Measurements from ENCODE around the gene TIAM1.

Gene TIAM1

DNA sequence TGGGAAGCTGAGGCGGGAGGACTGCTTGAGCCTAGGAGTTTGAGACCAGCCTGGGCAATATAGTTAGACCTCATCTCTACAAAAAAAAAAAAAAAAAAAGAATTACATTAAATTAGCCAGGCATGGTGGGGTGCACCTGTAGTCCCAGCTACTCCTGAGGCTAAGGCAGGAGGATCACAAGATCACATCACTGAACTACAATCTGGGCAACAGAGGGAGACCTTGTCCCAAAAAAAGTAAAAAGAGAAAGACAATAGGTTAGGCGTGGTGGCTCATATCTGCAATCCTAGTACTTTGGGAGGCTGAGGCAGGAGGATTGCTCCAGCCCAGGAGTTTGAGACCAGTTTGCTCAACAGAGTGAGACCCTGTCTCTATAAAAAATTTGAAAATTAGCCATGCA is 130.3 kb downstream of the TIAM1 start:
- TF ChIP-seq, protein P1, sequence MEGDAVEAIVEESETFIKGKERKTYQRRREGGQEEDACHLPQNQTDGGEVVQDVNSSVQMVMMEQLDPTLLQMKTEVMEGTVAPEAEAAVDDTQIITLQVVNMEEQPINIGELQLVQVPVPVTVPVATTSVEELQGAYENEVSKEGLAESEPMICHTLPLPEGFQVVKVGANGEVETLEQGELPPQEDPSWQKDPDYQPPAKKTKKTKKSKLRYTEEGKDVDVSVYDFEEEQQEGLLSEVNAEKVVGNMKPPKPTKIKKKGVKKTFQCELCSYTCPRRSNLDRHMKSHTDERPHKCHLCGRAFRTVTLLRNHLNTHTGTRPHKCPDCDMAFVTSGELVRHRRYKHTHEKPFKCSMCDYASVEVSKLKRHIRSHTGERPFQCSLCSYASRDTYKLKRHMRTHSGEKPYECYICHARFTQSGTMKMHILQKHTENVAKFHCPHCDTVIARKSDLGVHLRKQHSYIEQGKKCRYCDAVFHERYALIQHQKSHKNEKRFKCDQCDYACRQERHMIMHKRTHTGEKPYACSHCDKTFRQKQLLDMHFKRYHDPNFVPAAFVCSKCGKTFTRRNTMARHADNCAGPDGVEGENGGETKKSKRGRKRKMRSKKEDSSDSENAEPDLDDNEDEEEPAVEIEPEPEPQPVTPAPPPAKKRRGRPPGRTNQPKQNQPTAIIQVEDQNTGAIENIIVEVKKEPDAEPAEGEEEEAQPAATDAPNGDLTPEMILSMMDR (IDR thresholded peaks at IDR 0.05; ENCODE audit: low read depth, low read length) = no peak
- H3K4me3 ChIP-seq (ENCODE audit: low read depth, low read length) = no peak overlapping the region

DNA sequence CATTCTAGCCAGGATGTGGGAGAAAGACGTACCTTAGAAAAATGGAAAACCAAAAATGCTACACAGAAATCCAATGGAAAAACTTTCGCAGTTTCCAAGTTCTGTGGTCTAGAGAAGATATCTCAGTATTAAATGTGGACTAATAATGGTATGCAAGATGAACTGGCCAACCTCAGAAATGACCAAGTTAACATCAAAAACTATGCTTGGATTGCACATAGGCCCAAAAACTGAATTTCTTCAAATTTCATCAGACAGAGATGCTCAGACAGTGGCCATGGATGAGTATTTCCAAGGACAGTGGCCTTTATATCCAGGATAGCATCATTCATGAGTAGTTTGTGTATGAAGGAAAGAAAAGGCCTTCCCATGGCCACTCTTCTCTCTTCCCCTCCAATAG is 132.2 kb downstream of the TIAM1 start:
- TF ChIP-seq, protein P1 (IDR thresholded peaks at IDR 0.05; ENCODE audit: low read depth, low read length) = no peak
- H3K4me3 ChIP-seq (ENCODE audit: low read depth, low read length) = no peak overlapping the region

DNA sequence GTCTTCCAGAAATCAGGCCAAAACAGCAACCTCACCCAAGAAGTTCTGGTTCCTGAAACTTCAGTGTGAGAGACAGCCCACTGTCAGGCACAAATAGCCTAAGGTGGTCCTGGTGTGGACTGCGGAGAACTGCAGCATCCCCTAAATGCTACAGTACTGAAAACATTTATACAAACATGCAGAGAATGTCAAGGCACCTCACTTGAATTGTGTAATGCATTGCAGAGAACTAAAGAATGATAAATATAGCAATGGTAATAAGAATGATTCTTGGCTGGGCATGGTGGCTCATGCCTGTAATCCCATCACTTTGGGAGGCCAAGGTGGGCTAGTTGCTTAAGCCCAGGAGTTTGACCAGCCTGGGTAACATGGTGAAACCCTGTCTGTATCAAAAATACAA is 138.6 kb downstream of the TIAM1 start:
- TF ChIP-seq, protein P1 (IDR thresholded peaks at IDR 0.05; ENCODE audit: low read depth, low read length) = no peak
- no peak overlapping the region for H3K4me3 ChIP-seq (ENCODE audit: low read depth, low read length)

DNA sequence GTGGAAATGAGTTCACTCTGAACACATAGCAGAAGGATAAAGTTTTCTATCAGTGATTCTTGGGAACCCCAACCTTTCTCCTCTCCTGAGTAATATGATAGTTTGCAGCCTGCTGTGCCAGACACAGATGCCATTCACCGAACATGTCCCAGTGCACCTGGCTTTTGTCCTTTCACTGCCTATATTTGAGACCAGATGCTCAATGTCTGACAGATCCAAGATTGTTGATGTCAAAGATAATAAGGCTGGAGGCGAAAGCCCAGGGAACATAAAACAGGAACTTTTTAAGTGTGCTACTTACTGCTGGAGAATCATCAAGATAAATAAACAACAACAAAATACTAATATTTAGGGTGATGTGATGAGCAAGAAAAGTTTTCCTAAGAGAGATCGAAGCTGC is 139.3 kb downstream of the TIAM1 start:
- TF ChIP-seq, protein P1 (IDR thresholded peaks at IDR 0.05; ENCODE audit: low read depth, low read length) = no peak
- no peak overlapping the region for H3K4me3 ChIP-seq (ENCODE audit: low read depth, low read length)

DNA sequence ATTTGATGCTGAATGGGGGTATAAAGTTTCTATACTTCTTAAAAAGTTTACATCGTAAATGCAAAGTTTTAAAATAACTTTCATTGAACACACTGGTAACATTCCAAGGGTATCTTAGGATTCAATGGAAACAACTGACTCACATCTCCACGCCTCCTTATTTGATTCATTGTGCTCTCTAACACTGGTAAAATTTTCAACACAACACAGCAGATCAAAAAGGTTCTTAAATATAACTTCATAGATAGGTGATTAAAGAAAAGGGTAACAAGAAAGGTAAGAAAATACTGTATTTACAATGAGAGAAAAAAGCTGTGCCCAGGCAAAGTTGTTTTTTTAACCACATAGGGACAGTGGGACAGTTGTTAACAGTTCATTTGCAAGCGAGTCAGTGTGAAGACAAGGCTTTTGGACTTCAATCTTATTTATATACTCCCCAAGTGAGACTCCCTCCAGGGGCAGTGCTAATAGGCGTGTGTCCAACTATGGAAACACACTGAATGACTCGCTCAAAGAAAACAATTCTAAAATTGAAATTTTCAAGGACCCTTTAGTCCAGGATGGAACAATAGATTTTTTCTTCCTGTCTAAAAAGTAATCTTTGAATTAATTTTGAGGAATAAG is 140.5 kb downstream of the TIAM1 start:
- TF ChIP-seq, protein P1 (IDR thresholded peaks at IDR 0.05; ENCODE audit: low read depth, low read length) = no peak
- H3K4me3 ChIP-seq (ENCODE audit: low read depth, low read length) = no peak overlapping the region

DNA sequence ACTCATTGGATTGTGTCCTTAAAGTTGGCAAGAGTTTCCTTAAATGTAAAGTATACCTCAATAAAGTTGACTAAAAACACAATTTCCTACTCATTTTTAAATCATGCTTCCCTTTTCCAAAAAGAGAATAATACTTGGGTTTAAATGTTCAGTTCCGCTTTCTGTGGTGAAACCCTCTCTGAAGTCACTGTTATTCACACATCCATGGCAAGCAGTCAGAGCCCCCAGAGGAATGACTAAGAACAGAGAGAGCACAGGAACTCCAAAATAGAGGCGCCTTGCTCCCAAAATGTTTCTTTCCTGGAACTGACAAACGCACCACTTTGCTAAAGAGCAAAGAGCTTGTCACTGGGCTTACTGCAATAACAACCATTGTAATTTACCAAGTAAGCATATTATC is 142.5 kb downstream of the TIAM1 start:
- TF ChIP-seq, protein P1 (IDR thresholded peaks at IDR 0.05; ENCODE audit: low read depth, low read length) = no peak
- no peak overlapping the region for H3K4me3 ChIP-seq (ENCODE audit: low read depth, low read length)

DNA sequence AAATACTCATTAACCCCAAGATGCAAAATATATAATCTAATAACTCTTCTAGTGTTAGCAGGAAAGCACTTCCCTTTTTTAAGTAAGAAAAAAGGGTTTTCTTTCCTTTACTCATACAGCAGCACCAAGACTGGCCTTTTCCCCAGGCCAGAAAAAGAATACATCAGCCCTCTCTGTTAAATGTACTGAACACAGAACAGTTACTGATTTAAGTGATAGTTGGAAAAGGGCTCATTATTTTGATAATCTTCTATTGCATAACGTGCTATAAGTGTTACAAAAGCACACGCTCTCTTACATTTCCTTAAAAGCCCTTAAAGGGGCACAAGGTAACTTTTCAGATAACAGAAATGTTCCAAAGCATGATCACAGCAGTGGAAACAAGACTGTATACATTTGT is 142.9 kb downstream of the TIAM1 start:
- no peak overlapping the region for H3K4me3 ChIP-seq (ENCODE audit: low read depth, low read length)
- TF ChIP-seq, protein P1 (IDR thresholded peaks at IDR 0.05; ENCODE audit: low read depth, low read length) = no peak

Data from WI38 (cell line).